Bone marrow (tissue), 2 donors: ENCODE results near the gene CDKL5.

Experiments
- DNase-seq, 2 donors: peaks; one replicate each; lab custom pipeline; 2025; lab: John Stamatoyannopoulos, UW

Gene CDKL5

DNA sequence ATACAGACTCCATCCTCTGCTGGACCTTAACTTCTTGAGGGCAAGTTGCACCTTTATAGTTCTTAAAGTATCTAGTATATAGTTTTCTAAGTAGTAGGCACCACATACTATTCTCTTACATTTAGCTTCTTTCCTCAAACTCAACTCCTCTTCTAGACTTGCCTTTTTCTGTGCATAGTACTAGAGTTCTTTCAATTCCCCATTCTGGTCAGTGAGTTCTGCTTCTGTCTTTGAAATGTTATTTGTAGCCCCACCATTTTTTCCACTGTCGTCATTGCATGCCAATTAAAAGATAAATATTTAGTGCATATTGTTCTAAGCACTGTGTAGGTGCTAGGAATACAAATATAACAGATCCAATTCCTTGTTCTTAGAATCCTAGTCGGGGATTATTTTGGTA is 31.6 kb downstream of the CDKL5 start:
- DNase-seq = no peak

- no peak for DNase-seq
Measured at GRCh38 chrX:18461431-18461830, 36.0 kb downstream of the CDKL5 start.

- DNase-seq = no peak
Measured at GRCh38 chrX:18464499-18464898, 39.1 kb downstream of the CDKL5 start.

DNA sequence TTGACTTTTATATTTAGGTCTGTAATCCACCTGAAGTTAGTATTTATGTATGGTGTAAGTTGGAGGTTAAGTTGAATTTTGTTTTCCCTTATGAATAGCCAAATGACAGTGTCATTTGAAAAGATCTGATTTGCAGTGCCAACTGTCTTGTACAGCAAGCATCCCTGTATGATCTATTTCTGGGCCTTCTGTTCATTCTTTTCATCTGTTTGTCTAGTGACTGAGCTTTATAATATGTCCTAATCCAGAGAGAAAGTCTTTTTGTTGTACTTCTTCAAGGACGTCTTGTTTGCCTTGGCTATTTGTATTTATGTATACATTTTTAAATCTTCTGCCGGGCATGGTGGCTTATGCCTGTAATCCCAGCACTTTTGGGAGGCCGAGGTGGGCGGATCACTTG is 39.6 kb downstream of the CDKL5 start:
- no peak for DNase-seq

DNA sequence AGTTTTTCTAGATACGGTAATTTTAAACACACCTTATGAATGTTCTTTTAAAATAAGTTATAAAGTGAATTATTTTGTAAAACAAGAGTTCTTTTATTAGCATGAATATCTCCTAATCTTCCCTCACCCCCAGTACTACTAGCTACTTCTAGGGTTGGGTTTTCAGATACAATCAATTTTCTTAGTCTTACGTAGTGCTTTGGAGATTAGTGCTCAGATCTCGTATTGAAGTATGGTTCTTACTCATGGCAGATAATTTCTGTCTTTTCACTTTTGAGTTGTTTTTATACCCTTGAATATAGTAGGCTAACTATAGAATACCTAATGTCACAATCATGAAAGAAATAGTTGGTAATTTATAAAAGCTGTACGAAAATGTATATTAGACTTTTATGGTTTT is 43.2 kb downstream of the CDKL5 start:
- no peak for DNase-seq

DNA sequence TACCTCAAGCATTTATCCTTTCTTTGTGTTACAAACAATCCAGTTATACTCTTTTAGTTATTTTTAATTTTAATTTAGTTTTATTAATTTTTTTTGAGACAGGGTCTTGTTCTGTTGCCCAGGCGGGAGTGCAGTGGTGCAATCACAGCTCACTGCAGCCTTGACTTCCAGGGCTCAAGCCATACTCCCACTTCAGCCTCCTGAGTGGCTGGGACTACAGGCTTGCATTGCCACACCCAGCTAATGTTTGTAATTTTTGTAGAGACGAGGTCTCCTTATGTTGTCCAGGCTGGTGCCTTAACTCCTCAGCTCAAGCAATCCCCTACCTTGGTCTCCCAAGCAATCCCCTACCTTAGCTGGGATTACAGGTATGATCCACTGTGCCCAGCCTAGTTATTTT is 45.9 kb downstream of the CDKL5 start:
- no peak for DNase-seq

- no peak for DNase-seq
Measured at GRCh38 chrX:18490806-18491555, 65.6 kb downstream of the CDKL5 start.

DNA sequence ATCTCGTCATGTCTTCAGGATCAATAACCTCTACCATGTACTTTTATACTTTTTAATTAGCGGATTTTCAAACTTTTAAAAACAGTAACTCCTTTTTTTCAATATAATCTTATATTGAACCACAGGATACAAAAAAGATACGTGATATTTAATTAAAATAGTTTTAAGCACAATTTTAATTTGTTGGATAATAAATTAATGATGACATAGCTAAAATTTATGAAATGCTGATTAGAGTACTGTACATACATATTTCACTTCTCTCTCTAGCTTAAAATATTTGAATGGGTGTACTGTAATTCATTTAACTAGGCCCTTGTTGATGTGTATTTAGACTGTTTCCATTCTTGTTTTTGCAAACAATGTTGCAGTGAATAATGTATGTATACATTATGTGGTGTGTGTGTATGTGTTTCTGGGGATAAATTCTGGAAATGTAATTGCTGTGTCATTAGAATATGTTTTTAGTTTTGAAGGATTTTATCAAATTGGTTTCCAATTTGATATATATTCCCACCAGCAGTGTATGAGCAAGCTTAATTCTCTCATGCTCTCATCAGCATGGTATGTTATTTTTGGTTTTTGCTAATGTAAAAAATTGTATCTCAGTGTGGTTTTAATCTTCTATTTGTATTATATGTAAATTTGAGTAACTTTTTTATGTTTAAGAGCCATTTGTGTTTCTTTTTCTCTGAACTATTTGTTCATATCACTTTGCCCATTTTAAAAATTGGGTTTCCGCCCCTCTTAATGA is 66.4 kb downstream of the CDKL5 start:
- DNase-seq = no peak

DNA sequence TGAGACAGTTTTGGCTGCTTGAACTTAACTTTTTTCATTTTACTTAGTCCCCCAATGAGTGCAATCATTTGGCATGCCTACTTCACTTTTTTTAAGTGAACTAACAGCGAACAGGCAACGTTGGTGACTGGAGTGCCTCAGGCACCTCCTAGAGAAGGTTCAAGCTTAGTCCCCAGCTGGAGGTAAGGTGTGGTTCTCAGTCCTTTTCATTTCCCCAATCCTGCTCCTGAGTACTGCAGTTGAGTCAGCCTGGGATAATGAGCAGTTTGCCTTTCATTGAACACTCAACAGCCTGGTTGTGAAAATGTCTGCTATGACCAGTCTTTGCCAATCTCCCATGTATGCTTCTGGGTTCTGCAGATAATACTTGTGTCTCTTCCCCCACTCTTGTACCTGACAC is 109.5 kb downstream of the CDKL5 start:
- DNase-seq = no peak

- DNase-seq = no peak
Measured at GRCh38 chrX:18537068-18537467, 111.7 kb downstream of the CDKL5 start.

GRCh38 chrX:18537524-18537923 is 112.1 kb downstream of the CDKL5 start:
- DNase-seq = no peak

GRCh38 chrX:18542131-18542530 is 116.7 kb downstream of the CDKL5 start:
- DNase-seq = no peak

DNA sequence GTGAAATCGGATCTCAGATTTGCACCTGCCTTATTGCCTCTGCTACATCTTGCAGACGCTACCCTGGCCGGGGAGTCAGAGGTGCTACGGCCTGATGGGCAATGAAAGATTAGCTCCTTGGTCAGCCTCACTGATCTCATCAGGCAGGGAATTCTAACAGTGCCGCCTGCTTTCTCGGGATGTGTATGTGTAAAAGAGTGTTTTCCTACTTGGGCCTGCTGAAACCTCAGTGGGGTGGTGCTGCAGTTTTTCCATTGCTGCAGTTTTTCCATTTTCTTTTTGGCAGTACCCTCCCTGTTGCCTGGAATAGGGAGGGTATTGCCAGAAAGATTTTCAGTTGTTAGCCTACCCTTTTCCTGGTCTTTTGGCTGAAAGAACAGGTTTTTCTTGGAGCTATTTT is 117.5 kb downstream of the CDKL5 start:
- no peak for DNase-seq

GRCh38 chrX:18543738-18544137 is 118.3 kb downstream of the CDKL5 start:
- DNase-seq = no peak

DNA sequence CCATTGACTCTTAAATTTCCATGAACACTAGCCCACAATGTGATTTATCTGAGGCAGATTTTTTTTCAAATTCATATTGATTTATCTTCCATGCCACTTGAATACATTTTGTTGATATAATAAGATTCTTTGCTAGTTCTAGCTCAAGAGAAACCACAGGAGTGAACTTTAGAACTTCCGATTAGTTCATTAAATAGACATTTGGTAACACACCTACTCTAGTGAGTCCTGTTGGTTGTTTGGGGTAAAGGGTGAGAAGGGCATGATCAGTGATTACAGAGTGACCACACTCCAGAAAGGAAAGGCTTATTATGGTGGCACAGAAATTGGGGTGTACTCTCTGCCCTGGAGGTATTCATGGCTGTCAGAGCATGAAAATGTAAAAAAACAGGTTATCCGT is 120.4 kb downstream of the CDKL5 start:
- no peak for DNase-seq

- DNase-seq = no peak
Measured at GRCh38 chrX:18548996-18549395, 123.6 kb downstream of the CDKL5 start.

- DNase-seq = no peak
Measured at GRCh38 chrX:18549643-18550042, 124.2 kb downstream of the CDKL5 start.

DNA sequence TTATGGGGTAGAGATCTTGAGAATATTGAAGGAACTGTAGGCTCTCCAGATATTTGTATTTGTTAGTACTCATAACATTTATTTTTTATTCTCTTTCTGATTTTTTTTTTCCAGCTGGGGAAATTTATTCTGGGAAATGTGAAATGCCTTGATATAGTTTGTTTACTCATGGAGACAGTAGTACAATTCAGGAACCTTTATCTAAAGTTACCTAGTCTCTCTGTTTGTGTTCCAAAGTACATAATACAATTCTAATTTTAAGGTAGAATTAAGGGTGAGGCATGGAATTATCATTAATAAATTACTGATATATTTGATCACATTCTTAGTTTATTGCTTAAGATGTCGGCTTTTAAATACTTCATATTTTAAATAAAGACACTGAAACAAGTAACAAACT is 132.5 kb downstream of the CDKL5 start:
- DNase-seq = no peak

GRCh38 chrX:18558799-18559198 is 133.4 kb downstream of the CDKL5 start:
- no peak for DNase-seq

GRCh38 chrX:18561020-18561419 is 135.6 kb downstream of the CDKL5 start:
- no peak for DNase-seq

GRCh38 chrX:18565727-18566126 is 140.3 kb downstream of the CDKL5 start:
- no peak for DNase-seq

GRCh38 chrX:18566748-18567147 is 141.3 kb downstream of the CDKL5 start:
- DNase-seq = no peak

- no peak for DNase-seq
Measured at GRCh38 chrX:18573556-18573955, 148.1 kb downstream of the CDKL5 start.

DNA sequence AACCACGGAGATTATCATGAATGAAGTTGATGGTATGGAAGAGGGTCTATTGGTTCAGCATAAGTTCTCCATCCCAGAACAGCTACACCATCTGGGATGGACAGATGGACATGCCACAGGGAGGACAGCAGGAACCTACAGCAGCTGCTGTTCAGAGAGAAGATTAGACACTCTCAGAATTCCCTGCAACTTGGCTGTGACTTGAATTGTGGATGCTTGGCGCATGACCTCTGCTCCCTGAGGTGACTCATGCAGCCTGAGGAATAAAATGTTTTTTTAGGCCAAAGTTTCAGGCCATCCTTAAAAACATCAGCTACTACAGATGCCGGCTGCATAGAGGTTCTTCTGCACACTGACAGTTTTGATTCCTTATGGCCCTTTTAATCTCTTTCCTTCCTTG is 149.2 kb downstream of the CDKL5 start:
- DNase-seq = no peak
